GM18505 (cell line): ENCODE measurements around the gene ACAT2.
"Not testable (repeated sequence)": the region's sequence is repeated elsewhere in the genome, so short reads cannot be mapped to it uniquely, and the experiment has no call there.

Experiments
- ATAC-seq: cut with Tn5 transposase; IDR thresholded peaks from one replicate; pipeline ENCODE4 v1.9.1; 2021; ENCODE audit not compliant: unreplicated experiment
- POLR2A ChIP-seq: IDR thresholded peaks from 4 replicates; pipeline ENCODE4 v1.6.1; 2011; ENCODE audit warnings: borderline replicate concordance; ENCODE audit not compliant: insufficient read depth, insufficient read length; ENCODE audit errors: extremely low read depth

Gene ACAT2

DNA sequence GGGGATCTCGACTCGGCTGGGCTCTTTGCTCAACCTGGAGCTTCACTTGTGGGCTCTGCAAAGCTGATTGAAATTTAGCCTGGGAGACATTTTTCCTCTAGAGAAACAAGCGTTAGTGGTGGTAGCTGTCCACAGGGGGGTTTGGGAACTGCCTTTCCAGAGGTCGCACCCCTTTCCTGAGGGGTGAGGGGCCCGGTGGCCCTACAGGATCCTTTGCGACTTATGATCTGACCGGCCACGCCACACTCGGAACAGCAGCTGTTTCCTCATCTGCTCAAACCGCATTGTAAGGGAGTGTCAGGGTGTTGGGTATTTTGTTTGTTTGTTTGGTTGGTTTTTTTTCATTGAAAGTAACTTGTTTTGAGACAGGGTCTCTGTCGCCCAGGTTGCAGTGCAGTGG lies 59.3 kb downstream of the ACAT2 start:
- no peak for TF ChIP-seq POLR2A
- no peak for ATAC-seq

DNA sequence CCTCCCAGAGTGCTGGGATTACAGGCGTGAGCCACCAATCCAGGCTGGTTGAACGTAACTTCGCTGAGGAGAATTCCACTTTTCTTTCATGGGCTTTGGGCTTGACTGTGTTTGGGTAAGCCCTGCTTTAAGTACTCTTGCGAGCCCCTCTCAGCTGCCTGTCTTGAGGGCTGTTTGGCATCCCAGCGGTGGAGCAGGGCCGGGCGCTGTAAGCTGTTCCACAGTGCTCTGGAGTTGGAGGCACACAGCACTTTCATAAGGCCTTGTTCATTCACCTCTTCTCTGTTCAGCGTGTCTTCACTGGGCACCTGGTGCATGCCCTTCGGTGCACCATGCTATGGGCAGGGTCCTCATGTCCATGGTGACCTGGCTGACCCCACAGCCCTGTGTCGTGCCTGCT lies 59.9 kb downstream of the ACAT2 start:
- TF ChIP-seq POLR2A: no peak
- no peak for ATAC-seq

DNA sequence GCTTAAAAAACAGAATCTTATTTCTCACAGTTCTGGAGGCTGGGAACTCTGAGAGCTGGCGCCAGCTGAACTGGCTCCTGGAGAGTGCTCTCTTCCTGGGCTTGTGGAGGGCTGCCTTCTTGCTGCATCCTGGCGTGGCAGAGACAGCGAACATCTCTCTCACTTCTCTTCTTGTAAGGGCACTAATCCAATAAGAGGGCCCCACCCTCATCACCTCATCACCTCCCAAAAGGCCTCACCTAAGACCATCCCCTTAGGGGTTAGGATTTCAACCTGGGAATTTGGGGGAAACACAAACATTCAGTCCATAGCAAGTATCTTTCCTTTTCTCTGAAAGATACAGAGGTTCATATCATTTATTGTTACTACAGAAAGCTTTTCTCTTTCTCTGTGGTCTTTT lies 62.1 kb downstream of the ACAT2 start:
- no peak for TF ChIP-seq POLR2A
- no peak for ATAC-seq

DNA sequence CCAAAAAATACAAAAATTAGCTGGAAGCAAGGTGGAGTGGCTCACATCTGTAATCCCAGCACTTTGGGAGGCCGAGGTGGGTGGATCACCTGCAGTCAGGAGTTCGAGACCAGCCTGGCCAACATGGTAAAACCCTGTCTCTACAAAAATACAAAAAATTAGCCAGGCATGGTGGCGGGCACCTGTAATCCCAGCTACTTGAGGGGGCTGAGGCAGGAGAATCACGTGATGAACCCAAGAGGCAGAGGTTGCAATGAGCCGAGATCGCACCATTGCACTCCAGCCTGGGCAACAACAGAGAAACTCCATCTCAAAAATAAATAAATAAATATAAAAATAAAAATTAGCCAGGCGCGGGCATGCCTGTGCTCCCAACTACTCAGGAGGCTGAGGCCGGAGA lies 62.8 kb downstream of the ACAT2 start:
- ATAC-seq: not testable (repeated sequence)

DNA sequence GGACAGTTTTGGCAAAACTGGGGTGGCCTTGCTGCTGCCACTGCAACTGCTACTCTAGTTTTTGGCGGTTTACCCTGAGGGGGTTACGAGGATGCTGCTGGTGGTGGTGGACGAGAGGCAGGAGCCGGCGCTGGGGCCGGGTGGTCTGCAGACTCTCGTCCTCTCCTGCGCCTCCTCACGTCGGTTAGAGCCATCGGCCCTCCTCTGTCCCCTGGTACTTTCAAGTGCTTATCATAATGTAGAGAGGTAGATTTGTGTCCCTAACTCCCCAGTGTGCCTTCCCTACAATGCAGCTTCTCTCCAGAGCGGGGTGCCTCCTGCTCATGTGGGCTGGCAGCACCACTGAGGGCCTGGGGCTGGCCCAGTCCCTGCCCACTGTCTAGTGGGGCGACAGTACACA lies 64.2 kb downstream of the ACAT2 start:
- no peak for ATAC-seq

DNA sequence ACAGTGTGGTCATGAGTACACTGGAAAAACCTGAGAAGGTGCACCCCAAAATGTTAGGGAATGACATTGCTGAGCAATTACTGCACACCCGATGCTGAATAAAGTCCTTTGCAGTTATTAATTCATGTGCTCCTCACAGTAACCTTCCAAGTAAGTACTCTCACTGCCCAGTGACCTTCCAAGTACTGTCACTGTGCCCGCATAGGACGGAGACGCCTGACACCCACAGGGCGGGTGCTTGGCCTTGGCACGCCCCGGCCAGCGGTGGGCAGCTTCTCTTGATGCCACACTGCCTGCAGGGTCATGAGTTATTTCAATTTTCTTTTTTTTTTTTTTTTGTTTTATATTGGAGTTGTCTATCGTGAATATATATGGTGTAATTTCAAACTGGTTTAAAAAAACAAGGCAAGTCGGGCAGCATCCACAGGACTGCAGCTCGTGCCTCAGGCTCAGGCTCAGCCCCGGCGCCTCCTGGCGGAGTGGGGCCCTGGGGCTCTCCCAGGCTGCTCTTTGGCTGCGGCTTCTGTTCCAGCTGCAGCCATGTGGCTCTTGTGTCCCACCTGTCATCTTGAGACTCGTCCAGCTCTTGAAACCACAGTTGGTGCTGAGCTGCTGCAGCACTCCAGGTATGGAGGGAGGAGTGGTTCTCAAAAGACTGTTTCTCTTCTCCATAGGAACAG lies 65.3 kb downstream of the ACAT2 start:
- ATAC-seq: no peak
- no peak for TF ChIP-seq POLR2A

More for the DNA sequence above, 64.2 kb downstream of the ACAT2 start:
- TF ChIP-seq POLR2A: no peak

DNA sequence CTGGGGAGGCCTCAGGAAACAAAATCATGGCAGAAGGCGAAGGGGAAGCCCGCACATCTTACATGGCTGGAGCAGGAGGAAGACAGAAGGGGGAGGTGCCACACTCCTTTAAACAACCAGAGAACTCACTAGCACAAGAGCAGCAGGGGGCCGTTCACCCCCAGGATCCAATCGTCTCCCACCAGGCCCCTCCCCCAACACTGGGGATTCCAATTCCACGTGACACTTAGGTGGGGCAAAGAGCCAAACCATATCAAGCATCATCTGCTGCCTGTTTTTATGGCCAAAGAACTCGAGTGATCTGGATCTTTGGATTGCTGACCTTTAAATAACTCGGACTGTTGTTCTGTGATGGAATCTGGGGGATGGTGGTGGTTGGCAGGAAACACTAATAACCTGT lies 66.2 kb downstream of the ACAT2 start:
- ATAC-seq: no peak
- TF ChIP-seq POLR2A: no peak
